Mammary epithelial cell (primary cell): ENCODE results near the gene CNTNAP1.
"Not testable (repeated sequence)": the region's sequence is repeated elsewhere in the genome, so short reads cannot be mapped to it uniquely, and the experiment has no call there.

Experiments used
- CTCF ChIP-seq, 2 donors: IDR thresholded peaks in 1 of 2; conservative IDR thresholded peaks in 1 of 2; 2 replicates each; pipeline ENCODE4 v1.5.1; 2011 to 2012; ENCODE audit warnings: inconsistent platforms in 2 of 2, low read length in 2 of 2, mild to moderate bottlenecking in 2 of 2, control low read depth in 1 of 2, low read depth in 1 of 2; ENCODE audit not compliant: insufficient read depth in 1 of 2; ENCODE audit errors: extremely low read depth in 1 of 2
- EZH2 ChIP-seq: IDR thresholded peaks from 2 replicates; pipeline ENCODE4 v1.6.1; 2012; ENCODE audit warnings: low read length, inconsistent platforms, borderline replicate concordance

- TF ChIP-seq CTCF (conservative IDR thresholded peaks at IDR 0.05 in 1 of 2, IDR thresholded peaks at IDR 0.05 in 1 of 2; ENCODE audit: extremely low read depth in 1 of 2, insufficient read depth in 1 of 2, low read depth in 1 of 2, low read length in 2 of 2); EZH2: not testable (repeated sequence)
Measured at GRCh38 chr17:42659932-42660274, 22.4 kb upstream of the CNTNAP1 start.
